Measurements from ENCODE around the gene LRP3. TPM values are rescaled to one million over a fixed set of nuclear protein-coding genes. Genes with fewer than 3 reads are reported as not detected.

Gene LRP3
- total and polyA plus RNA-seq, 9 donors: 1.2 to 138 (median 82.7) TPM

DNA sequence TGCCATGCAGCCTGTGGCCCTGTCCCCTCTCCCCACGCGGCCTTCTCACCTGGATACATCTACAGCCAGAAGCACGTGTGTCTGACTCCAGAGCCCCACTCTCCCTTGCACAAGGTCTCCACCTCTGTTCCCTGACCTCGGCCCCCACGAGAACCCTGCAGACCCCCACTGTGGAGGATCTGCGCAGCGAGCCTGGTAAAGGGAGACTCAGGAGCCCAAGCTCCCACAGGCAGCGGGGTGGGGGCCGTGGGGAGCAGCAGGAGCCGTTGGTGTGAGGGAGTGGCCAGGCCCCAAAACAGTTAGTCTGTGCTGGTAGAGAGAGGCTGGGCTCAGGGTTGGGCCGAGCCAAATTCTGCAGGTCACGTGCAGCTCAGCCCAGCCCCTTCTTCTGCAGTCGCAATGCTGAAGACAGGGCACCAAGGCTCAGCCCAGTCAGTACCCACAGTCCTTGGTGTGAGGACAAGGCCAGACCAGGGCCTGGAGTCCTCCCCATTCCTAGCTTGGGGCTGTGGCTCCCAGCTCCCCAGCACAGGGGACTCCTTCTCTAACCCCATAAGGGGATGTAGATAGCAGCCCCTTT lies 60.2 kb downstream of the LRP3 start:
- Histone ChIP-seq H3K36me3 (no peaks in the 10 kb centered on the region), H3K4me3 (no peak overlapping the region), H3K4me1 (ENCODE audit: insufficient read depth) (no peaks in the 10 kb centered on the region), H3K27ac (no peak overlapping the region), H3K27me3 (no peaks in the 10 kb centered on the region), H3K9me3 (no peaks in the 10 kb centered on the region)
- WGBS, 3 donors: 55 to 64% (median 59%) methylated on average over 13 of the region's 13 CpGs
- TF ChIP-seq POLR2A (IDR thresholded peaks at IDR 0.05) (no peak), EP300 (IDR thresholded peaks at IDR 0.05) (no peak)
- TF ChIP-seq, protein P1, sequence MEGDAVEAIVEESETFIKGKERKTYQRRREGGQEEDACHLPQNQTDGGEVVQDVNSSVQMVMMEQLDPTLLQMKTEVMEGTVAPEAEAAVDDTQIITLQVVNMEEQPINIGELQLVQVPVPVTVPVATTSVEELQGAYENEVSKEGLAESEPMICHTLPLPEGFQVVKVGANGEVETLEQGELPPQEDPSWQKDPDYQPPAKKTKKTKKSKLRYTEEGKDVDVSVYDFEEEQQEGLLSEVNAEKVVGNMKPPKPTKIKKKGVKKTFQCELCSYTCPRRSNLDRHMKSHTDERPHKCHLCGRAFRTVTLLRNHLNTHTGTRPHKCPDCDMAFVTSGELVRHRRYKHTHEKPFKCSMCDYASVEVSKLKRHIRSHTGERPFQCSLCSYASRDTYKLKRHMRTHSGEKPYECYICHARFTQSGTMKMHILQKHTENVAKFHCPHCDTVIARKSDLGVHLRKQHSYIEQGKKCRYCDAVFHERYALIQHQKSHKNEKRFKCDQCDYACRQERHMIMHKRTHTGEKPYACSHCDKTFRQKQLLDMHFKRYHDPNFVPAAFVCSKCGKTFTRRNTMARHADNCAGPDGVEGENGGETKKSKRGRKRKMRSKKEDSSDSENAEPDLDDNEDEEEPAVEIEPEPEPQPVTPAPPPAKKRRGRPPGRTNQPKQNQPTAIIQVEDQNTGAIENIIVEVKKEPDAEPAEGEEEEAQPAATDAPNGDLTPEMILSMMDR (IDR thresholded peaks at IDR 0.05): no peak
- intact Hi-C loops (cut with DNase I): no loop called here
- no peak for DNase-seq

DNA sequence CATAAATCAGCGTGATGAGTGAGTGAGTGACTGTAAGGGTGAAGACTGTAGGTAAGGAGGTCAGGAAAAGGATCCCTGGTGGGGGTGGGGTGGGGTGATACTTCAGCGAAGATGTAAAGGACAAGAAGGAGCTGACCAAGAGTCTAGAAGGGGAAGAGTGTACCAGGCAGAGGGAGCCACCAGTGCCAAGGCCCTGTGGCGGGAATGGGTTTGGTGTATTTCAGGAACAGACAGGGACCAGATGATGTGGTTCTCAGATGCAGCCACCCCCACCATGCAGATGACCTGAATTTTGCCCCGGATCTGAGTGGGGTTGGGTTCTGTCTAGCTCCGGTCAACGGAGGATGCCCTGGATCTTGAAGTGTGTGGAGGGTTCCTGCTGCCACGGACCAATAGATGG lies 61.7 kb downstream of the LRP3 start:
- Histone ChIP-seq H3K27me3 (no peaks in the 10 kb centered on the region), H3K27ac (no peak overlapping the region), H3K4me1 (ENCODE audit: insufficient read depth) (no peaks in the 10 kb centered on the region), H3K4me3 (no peak overlapping the region), H3K36me3 (no peaks in the 10 kb centered on the region), H3K9me3 (no peaks in the 10 kb centered on the region)
- no peak for TF ChIP-seq POLR2A (IDR thresholded peaks at IDR 0.05)
- TF ChIP-seq, protein P1 (IDR thresholded peaks at IDR 0.05): no peak
- intact Hi-C loops (cut with DNase I): no loop called here
- DNase-seq: no peak
- 71 to 92% (median 84%) methylated on average over 7 of the region's 7 CpGs for WGBS, 3 donors

DNA sequence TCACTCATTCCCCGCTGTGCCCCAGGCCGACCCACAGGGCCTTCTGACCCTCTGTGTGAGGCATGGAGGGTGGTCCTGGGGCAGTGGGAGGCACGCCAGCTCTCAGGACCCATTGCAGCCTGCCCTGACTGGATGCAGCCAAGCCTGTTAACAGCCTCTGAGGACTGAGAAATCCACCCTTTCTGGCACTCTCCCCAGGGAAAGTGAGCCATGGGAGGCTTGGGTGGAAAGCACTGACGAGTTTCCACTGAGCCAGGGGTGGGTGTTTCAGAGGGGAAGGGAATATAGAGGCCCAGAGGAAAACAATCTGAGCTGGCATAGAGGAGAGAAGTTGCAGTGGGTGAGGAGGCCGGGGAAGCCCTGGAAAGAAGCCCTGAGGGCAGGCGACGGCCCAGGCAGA lies 62.1 kb downstream of the LRP3 start:
- 35 to 46% (median 37%) methylated on average over 7 of the region's 7 CpGs for WGBS, 3 donors
- H3K4me3 ChIP-seq: no peak overlapping the region
- intact Hi-C loops (cut with DNase I): no loop called here
- no peak overlapping the region for H3K27ac ChIP-seq
- H3K4me1 ChIP-seq (ENCODE audit: insufficient read depth): no peaks in the 10 kb centered on the region
- DNase-seq: no peak
- H3K9me3 ChIP-seq: no peaks in the 10 kb centered on the region
- H3K27me3 ChIP-seq: no peaks in the 10 kb centered on the region
- H3K36me3 ChIP-seq: no peaks in the 10 kb centered on the region
- TF ChIP-seq POLR2A (IDR thresholded peaks at IDR 0.05) (no peak), EP300 (IDR thresholded peaks at IDR 0.05) (no peak)
- TF ChIP-seq, protein P1 (IDR thresholded peaks at IDR 0.05): no peak

DNA sequence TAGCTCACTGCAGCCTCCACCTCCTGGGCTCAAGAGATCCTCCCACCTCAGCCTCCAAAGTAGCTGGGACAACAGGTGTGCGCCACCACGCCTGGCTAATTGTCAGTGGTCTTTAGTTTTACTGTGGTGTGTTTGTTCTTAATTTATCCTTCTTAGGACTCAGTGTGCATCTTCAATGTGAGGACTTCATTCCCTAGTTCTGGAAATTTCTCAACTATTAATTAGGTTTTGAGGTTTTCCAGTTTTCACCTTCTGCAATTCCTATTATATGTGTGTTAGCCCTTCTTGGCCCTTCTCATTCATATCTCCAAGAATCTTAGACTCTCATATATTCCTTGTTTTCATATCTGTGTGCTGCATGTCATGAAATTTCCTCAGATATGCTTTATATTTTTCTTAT lies 63.7 kb downstream of the LRP3 start:
- 95 to 100% (median 99%) methylated on average over 2 of the region's 2 CpGs for WGBS, 3 donors
- Histone ChIP-seq H3K4me3 (no peak overlapping the region), H3K4me1 (ENCODE audit: insufficient read depth) (no peaks in the 10 kb centered on the region), H3K36me3 (no peaks in the 10 kb centered on the region), H3K27me3 (no peaks in the 10 kb centered on the region), H3K27ac (no peak overlapping the region), H3K9me3 (no peaks in the 10 kb centered on the region)
- DNase-seq: no peak
- intact Hi-C loops (cut with DNase I): no loop called here
- TF ChIP-seq EP300 (IDR thresholded peaks at IDR 0.05) (no peak), POLR2A (IDR thresholded peaks at IDR 0.05) (no peak)
- TF ChIP-seq, protein P1 (IDR thresholded peaks at IDR 0.05): no peak

Other genes with a start within 250 kb of the LRP3 start
- 10 to 100 TPM; 13.0 to 28.3 (median 24.5) TPM for gene CEP89, start 222.4 kb upstream of the LRP3 start, total RNA-seq
- 10 to 100 TPM; 15.5 to 22.2 TPM for gene CEP89, start 222.4 kb upstream of the LRP3 start, polyA plus RNA-seq
- 1 to 10 TPM in 5 of 7 donors, under 1 TPM in 2; 0.57 to 2.7 (median 1.4) TPM for gene FAAP24, start 222.1 kb upstream of the LRP3 start, total RNA-seq
- 1 to 10 TPM; 2.1 to 2.3 TPM for gene FAAP24, start 222.1 kb upstream of the LRP3 start, polyA plus RNA-seq
- 10 to 100 TPM in 1 of 7 donors, 1 to 10 TPM in 6; 1.3 to 47.9 (median 3.9) TPM for gene RHPN2, start 129.4 kb upstream of the LRP3 start, total RNA-seq
- gene RHPN2, start 129.4 kb upstream of the LRP3 start, polyA plus RNA-seq: 1 to 10 TPM; 1.7 to 2.6 TPM
- 10 to 100 TPM in 4 of 7 donors, 1 to 10 TPM in 3; 4.4 to 11.5 (median 10.5) TPM for gene GPATCH1, start 113.1 kb upstream of the LRP3 start, total RNA-seq
- gene GPATCH1, start 113.1 kb upstream of the LRP3 start, polyA plus RNA-seq: 10 to 100 TPM in 1 of 2 donors, 1 to 10 TPM in 1; 6.8 to 10.9 TPM
- under 1 TPM in 1 of 7 donors, not detected in 6; 0.79 TPM for gene WDR88, start 62.2 kb upstream of the LRP3 start, total RNA-seq
- not detected for gene WDR88, start 62.2 kb upstream of the LRP3 start, polyA plus RNA-seq
- not detected for gene SLC7A10, start 31.5 kb downstream of the LRP3 start, total RNA-seq
- gene SLC7A10, start 31.5 kb downstream of the LRP3 start, polyA plus RNA-seq: not detected
- gene CEBPA, start 108.2 kb downstream of the LRP3 start, total RNA-seq: 1 to 10 TPM; 1.5 to 6.1 (median 3.7) TPM
- 1 to 10 TPM in 1 of 2 donors, under 1 TPM in 1; 0.92 to 4.3 TPM for gene CEBPA, start 108.2 kb downstream of the LRP3 start, polyA plus RNA-seq
- gene CEBPG, start 179.4 kb downstream of the LRP3 start, total RNA-seq: 10 to 100 TPM in 4 of 7 donors, 1 to 10 TPM in 3; 7.3 to 54.6 (median 12.0) TPM
- 10 to 100 TPM in 1 of 2 donors, 1 to 10 TPM in 1; 5.6 to 12.1 TPM for gene CEBPG, start 179.4 kb downstream of the LRP3 start, polyA plus RNA-seq

Data from ovary (tissue), 9 donors.